GM21825 (cell line): Measurements from ENCODE around the gene PDSS2.

Experiments used
- ATAC-seq: cut with Tn5 transposase; IDR thresholded peaks from one replicate; pipeline ENCODE4 v1.9.1; 2021; ENCODE audit warnings: mild to moderate bottlenecking, moderate library complexity; ENCODE audit not compliant: unreplicated experiment

Gene PDSS2

DNA sequence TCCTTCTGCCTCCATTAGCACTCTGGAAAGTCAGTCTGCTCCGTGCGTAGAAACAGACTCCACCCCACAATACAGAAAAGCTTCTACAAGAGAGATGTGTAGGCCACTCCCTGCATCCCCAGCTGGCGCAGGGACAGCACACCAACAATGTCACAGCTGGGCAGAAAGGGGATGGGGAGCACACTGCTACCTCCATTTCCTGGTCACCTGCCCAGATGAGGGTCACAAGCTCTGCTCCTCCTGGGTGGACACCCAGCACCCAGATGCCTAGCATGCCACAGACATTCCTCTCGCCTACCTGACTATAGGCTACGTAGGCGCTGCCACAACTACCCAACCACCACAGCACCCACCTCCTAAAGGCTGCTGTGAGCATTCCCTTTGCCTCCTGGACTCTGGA is 356.3 kb downstream of the PDSS2 start:
- ATAC-seq = no peak
